AG09309 (cell line): ENCODE results near the gene LCLAT1.

ENCODE experiments used
- DNase-seq: peaks from one replicate; pipeline ENCODE4 v3.0.0-alpha.2; 2010; ENCODE audit warnings: low read depth
- H3K4me3 ChIP-seq: 2 replicates; pipeline ENCODE4 v1.5.1; 2011; ENCODE audit warnings: mild to moderate bottlenecking, low read depth, low read length, moderate library complexity; ENCODE audit not compliant: control insufficient read depth
- CTCF ChIP-seq: IDR thresholded peaks from 2 replicates; pipeline ENCODE4 v1.5.1; 2011; ENCODE audit warnings: mild to moderate bottlenecking, low read depth, low read length, inconsistent platforms; ENCODE audit not compliant: insufficient read depth, control insufficient read depth; ENCODE audit errors: missing control alignments

Gene LCLAT1

DNA sequence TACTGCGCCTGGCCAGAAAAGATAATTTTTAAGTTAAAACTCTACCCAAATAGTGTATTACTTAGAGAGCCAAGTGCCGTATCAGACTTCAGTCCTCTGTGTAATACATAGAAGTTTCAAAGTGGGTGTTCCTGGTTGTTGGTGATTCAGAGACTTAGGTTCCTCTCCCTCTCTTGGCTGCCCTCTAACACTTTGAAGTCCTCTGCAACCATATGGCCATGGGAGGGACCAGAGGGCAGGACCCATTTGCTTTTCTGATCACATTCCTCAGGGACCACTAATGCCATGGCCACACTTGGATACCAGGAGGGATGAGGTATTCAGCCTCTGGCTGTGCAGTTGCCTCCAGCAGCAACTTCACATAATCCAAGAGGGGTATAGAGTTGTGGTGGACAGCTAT lies 228.7 kb downstream of the LCLAT1 start:
- no peak overlapping the region for H3K4me3 ChIP-seq
- TF ChIP-seq CTCF, result no peak
- DNase-seq, result no peak

DNA sequence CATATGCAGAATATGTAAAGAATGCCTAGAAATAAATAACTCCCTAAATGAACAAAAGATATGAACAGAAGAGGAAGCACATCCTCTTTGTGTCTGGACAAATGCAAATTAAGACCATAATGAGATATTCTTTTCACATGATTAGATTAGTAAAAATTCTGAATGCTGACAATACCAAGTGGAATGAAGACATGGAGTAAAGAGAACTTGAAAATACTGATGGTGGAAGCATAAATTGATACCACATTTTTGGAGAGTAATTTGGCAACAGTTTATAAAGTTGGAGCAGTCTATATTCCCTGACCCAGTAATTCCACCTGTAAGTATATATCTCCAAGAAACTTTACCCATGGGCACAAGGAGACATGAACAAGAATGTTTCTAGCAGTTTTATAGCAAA lies 230.2 kb downstream of the LCLAT1 start:
- no peak for DNase-seq
- TF ChIP-seq CTCF, result no peak

GRCh38 chr2:30677861-30678385 lies 230.9 kb downstream of the LCLAT1 start:
- no peak for DNase-seq
- TF ChIP-seq CTCF, result no peak
- no peak overlapping the region for H3K4me3 ChIP-seq

More for the DNA sequence above, 230.2 kb downstream of the LCLAT1 start:
- H3K4me3 ChIP-seq, result no peak overlapping the region

GRCh38 chr2:30678410-30679137 lies 231.5 kb downstream of the LCLAT1 start:
- no peak for DNase-seq

DNA sequence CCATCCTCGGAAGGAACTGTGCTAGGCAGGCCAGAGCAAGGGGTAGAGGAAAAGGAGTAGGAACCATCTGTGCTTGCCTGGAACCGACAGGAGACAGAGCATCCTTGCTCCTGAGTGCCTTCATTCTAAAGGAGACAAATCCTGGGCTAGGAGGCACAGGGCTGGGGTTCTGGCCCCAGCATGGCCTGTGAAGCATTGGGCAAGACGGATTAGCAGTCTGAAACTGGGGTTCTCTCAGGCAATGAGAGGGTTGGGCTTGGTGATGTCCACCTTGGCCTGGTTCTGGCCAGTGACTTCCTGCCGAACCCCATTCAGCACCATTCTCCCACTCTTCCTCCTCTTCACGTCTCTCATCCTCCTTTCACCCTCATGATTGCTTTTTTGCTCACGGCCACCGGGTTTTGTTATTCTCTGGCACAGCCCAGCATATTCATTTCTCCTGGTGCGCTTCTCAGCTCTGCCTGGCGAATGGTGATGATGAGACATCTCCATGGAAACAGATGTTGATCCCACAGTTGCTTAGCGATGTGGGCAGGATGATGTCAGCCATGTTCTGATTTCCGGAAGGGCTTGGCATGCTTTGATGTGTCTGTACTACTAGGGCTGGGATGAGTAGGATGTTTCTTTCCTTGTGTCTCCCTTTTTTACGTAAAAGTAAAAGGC lies 232.5 kb downstream of the LCLAT1 start:
- H3K4me3 ChIP-seq, result no peak overlapping the region
- peak; percentile 44 for DNase-seq
- no peak for TF ChIP-seq CTCF

More at GRCh38 chr2:30678410-30679137, 231.5 kb downstream of the LCLAT1 start:
- no peak overlapping the region for H3K4me3 ChIP-seq
- TF ChIP-seq CTCF, result no peak

- H3K4me3 ChIP-seq, result no peak overlapping the region
- TF ChIP-seq CTCF, result no peak
- no peak for DNase-seq
Observed at GRCh38 chr2:30680121-30680520, 233.1 kb downstream of the LCLAT1 start.
